ENCODE results near the gene SLC37A4. TPM values are rescaled to one million over a fixed set of nuclear protein-coding genes. Genes with fewer than 3 reads are reported as not detected.
A peak's percentile ranks its signal among the peaks of the same experiment; 100 is the strongest.
"Not testable (repeated sequence)": the region's sequence is repeated elsewhere in the genome, so short reads cannot be mapped to it uniquely, and the experiment has no call there.

Gene SLC37A4
- total RNA-seq, 5 donors from 2014 or later (not counting 1 experiment from before 2014, with no cell fraction given) = 8.9 to 18.0 (median 15.4) TPM

GRCh38 chr11:119047205-119047604, 16.5 kb upstream of the SLC37A4 start:
- Mint-ChIP-seq H3K27me3 (no peaks in the 10 kb centered on the region), H3K4me3 (no peak overlapping the region), H3K36me3 (peaks cover 61% of the 10 kb centered on the region), H3K9me3 (no peaks in the 10 kb centered on the region), H3K4me1 (peaks cover 0 to 5% (median 1%) of the 10 kb centered on the region in 3 donors), H3K27ac (no peak overlapping the region)
- Histone ChIP-seq H3K27me3 (replicated peaks in 1 of 2; ENCODE audit: control insufficient read depth in 2 of 2, extremely low read depth in 1 of 2, insufficient read depth in 2 of 2, low read length in 1 of 2) (no peaks in the 10 kb centered on the region), H3K9me3 (no peaks in the 10 kb centered on the region), H3K4me1 (ENCODE audit: control insufficient read depth in 1 of 2, extremely low read depth in 1 of 2, insufficient read depth in 2 of 2, low read length in 2 of 2) (peaks cover 0 to 9% of the 10 kb centered on the region in 2 experiments), H3K27ac (ENCODE audit: low read length) (no peak overlapping the region), H3K4me3 (ENCODE audit: control insufficient read depth in 1 of 2, extremely low read depth in 1 of 2, low read length in 1 of 2) (no peak overlapping the region), H3K36me3 (ENCODE audit: control insufficient read depth in 2 of 2, extremely low read depth in 1 of 2, insufficient read depth in 1 of 2, low read length in 1 of 2) (peaks cover 29 to 68% of the 10 kb centered on the region in 2 donors)
- 75% methylated on average over 5 of the region's 6 CpGs for WGBS (ENCODE audit: insufficient coverage)
- DNase-seq (no peak), ATAC-seq (replicated peaks in 1 of 4) (no peak)
- ChIA-PET CTCF (interaction anchor here in 1 of 2 donors (0.6 kb wide), 1 partner anchor 49 kb away, joined by 3 read pairs; no protein-coding TSS in a partner anchor), POLR2A (interaction anchor here (0.6 to 0.9 kb wide), 3 partner anchors 9 to 38 kb away, joined by 5 to 10 read pairs (median 6); partner anchors contain the start of gene HMBS (in 1 of the 2))

- ChIA-PET POLR2A (interaction anchor here in 1 of 2 donors (0.6 kb wide), 1 partner anchor 10 kb away, joined by 5 read pairs; no protein-coding TSS in a partner anchor), CTCF (interaction anchor here in 1 of 2 donors (0.6 kb wide), 1 partner anchor 333 kb away, joined by 3 read pairs; no protein-coding TSS in a partner anchor)
- Mint-ChIP-seq H3K36me3 (peaks cover 56% of the 10 kb centered on the region), H3K9me3 (no peaks in the 10 kb centered on the region), H3K27ac (no peak overlapping the region), H3K27me3 (no peaks in the 10 kb centered on the region), H3K4me1 (no peaks in the 10 kb centered on the region), H3K4me3 (no peak overlapping the region)
- ATAC-seq (replicated peaks in 1 of 4) (no peak), DNase-seq (no peak)
- no peak overlapping the region for H3K4me3 ChIP-seq (ENCODE audit: control insufficient read depth in 1 of 2, extremely low read depth in 1 of 2, low read length in 1 of 2)
- no peak overlapping the region for H3K27ac ChIP-seq (ENCODE audit: low read length)
- no peaks in the 10 kb centered on the region for H3K9me3 ChIP-seq
- H3K4me1 ChIP-seq (ENCODE audit: control insufficient read depth in 1 of 2, extremely low read depth in 1 of 2, insufficient read depth in 2 of 2, low read length in 2 of 2) = peaks cover 0 to 2% of the 10 kb centered on the region in 2 experiments
- WGBS (ENCODE audit: insufficient coverage) = 98% methylated on average over 6 of the region's 6 CpGs
- H3K27me3 ChIP-seq (replicated peaks in 1 of 2; ENCODE audit: control insufficient read depth in 2 of 2, extremely low read depth in 1 of 2, insufficient read depth in 2 of 2, low read length in 1 of 2) = no peaks in the 10 kb centered on the region
- H3K36me3 ChIP-seq (ENCODE audit: control insufficient read depth in 2 of 2, extremely low read depth in 1 of 2, insufficient read depth in 1 of 2, low read length in 1 of 2) = peaks cover 26 to 61% of the 10 kb centered on the region in 2 donors
Measured at GRCh38 chr11:119046489-119046888, 15.8 kb upstream of the SLC37A4 start.

- CTCF ChIA-PET = interaction anchor here (0.6 to 0.9 kb wide), 3 partner anchors 11 to 250 kb away, joined by 8 to 9 read pairs (median 8); no protein-coding TSS in a partner anchor
- WGBS (ENCODE audit: insufficient coverage) = 100% methylated on average over 1 of the region's 6 CpGs
- no peak overlapping the region for H3K27ac Mint-ChIP-seq
- Histone ChIP-seq H3K36me3 (ENCODE audit: control insufficient read depth in 2 of 2, extremely low read depth in 1 of 2, insufficient read depth in 1 of 2, low read length in 1 of 2) (peaks cover 23 to 45% of the 10 kb centered on the region in 2 donors), H3K4me1 (ENCODE audit: control insufficient read depth in 1 of 2, extremely low read depth in 1 of 2, insufficient read depth in 2 of 2, low read length in 2 of 2) (no peaks in the 10 kb centered on the region), H3K27ac (ENCODE audit: low read length) (no peak overlapping the region), H3K4me3 (ENCODE audit: control insufficient read depth in 1 of 2, extremely low read depth in 1 of 2, low read length in 1 of 2) (no peak overlapping the region), H3K9me3 (no peaks in the 10 kb centered on the region), H3K27me3 (replicated peaks in 1 of 2; ENCODE audit: control insufficient read depth in 2 of 2, extremely low read depth in 1 of 2, insufficient read depth in 2 of 2, low read length in 1 of 2) (no peaks in the 10 kb centered on the region)
- ATAC-seq (replicated peaks in 1 of 4) = peak in 1 of 4 experiments; percentile 32
- H3K9me3 Mint-ChIP-seq = no peaks in the 10 kb centered on the region
- no peak for DNase-seq
- POLR2A ChIA-PET = interaction anchor here in 1 of 2 donors (0.6 kb wide), 1 partner anchor 10 kb away, joined by 3 read pairs; no protein-coding TSS in a partner anchor
- peaks cover 44% of the 10 kb centered on the region for H3K36me3 Mint-ChIP-seq
- H3K4me3 Mint-ChIP-seq = no peak overlapping the region
- no peaks in the 10 kb centered on the region for H3K27me3 Mint-ChIP-seq
- no peaks in the 10 kb centered on the region for H3K4me1 Mint-ChIP-seq
Measured at GRCh38 chr11:119044708-119045107, 14.0 kb upstream of the SLC37A4 start.

GRCh38 chr11:119042927-119043326, 12.2 kb upstream of the SLC37A4 start:
- Mint-ChIP-seq H3K4me3 (no peak overlapping the region), H3K36me3 (peaks cover 27% of the 10 kb centered on the region), H3K27ac (no peak overlapping the region), H3K9me3 (no peaks in the 10 kb centered on the region), H3K27me3 (no peaks in the 10 kb centered on the region), H3K4me1 (no peaks in the 10 kb centered on the region)
- no peaks in the 10 kb centered on the region for H3K4me1 ChIP-seq (ENCODE audit: control insufficient read depth in 1 of 2, extremely low read depth in 1 of 2, insufficient read depth in 2 of 2, low read length in 2 of 2)
- WGBS (ENCODE audit: insufficient coverage) = 100% methylated on average over 4 of the region's 9 CpGs
- no peaks in the 10 kb centered on the region for H3K27me3 ChIP-seq (replicated peaks in 1 of 2; ENCODE audit: control insufficient read depth in 2 of 2, extremely low read depth in 1 of 2, insufficient read depth in 2 of 2, low read length in 1 of 2)
- ChIA-PET CTCF (no interaction called here), POLR2A (no interaction called here)
- DNase-seq (no peak), ATAC-seq (replicated peaks in 1 of 4) (no peak)
- H3K4me3 ChIP-seq (ENCODE audit: control insufficient read depth in 1 of 2, extremely low read depth in 1 of 2, low read length in 1 of 2) = no peak overlapping the region
- H3K9me3 ChIP-seq = no peaks in the 10 kb centered on the region
- peaks cover 12 to 28% of the 10 kb centered on the region in 2 donors for H3K36me3 ChIP-seq (ENCODE audit: control insufficient read depth in 2 of 2, extremely low read depth in 1 of 2, insufficient read depth in 1 of 2, low read length in 1 of 2)
- no peak overlapping the region for H3K27ac ChIP-seq (ENCODE audit: low read length)

GRCh38 chr11:119041821-119042514, 11.3 kb upstream of the SLC37A4 start:
- Mint-ChIP-seq H3K4me1 (no peaks in the 10 kb centered on the region), H3K9me3 (no peaks in the 10 kb centered on the region), H3K27ac (no peak overlapping the region), H3K36me3 (peaks cover 19% of the 10 kb centered on the region), H3K4me3 (no peak overlapping the region), H3K27me3 (no peaks in the 10 kb centered on the region)
- H3K27me3 ChIP-seq (replicated peaks in 1 of 2; ENCODE audit: control insufficient read depth in 2 of 2, extremely low read depth in 1 of 2, insufficient read depth in 2 of 2, low read length in 1 of 2) = no peaks in the 10 kb centered on the region
- H3K36me3 ChIP-seq (ENCODE audit: control insufficient read depth in 2 of 2, extremely low read depth in 1 of 2, insufficient read depth in 1 of 2, low read length in 1 of 2) = peaks cover 12 to 19% of the 10 kb centered on the region in 2 donors
- no peak overlapping the region for H3K4me3 ChIP-seq (ENCODE audit: control insufficient read depth in 1 of 2, extremely low read depth in 1 of 2, low read length in 1 of 2)
- POLR2A ChIA-PET = interaction anchor here in 1 of 2 donors (0.7 to 1.0 kb wide), 2 partner anchors 8 to 1045 kb away, joined by 9 read pairs; no protein-coding TSS in a partner anchor
- H3K27ac ChIP-seq (ENCODE audit: low read length) = no peak overlapping the region
- WGBS (ENCODE audit: insufficient coverage) = 86% methylated on average over 1 of the region's 4 CpGs
- CTCF ChIA-PET = interaction anchor here (0.5 to 1.0 kb wide), 3 partner anchors 10 to 760 kb away, joined by 3 to 4 read pairs (median 4); partner anchors contain the start of gene CBL (in 1 of the 2)
- H3K9me3 ChIP-seq = no peaks in the 10 kb centered on the region
- ATAC-seq (replicated peaks in 1 of 4) = no peak
- no peaks in the 10 kb centered on the region for H3K4me1 ChIP-seq (ENCODE audit: control insufficient read depth in 1 of 2, extremely low read depth in 1 of 2, insufficient read depth in 2 of 2, low read length in 2 of 2)
- no peak for DNase-seq

GRCh38 chr11:119039471-119039870, 8.8 kb upstream of the SLC37A4 start:
- H3K27me3 ChIP-seq (replicated peaks in 1 of 2; ENCODE audit: control insufficient read depth in 2 of 2, extremely low read depth in 1 of 2, insufficient read depth in 2 of 2, low read length in 1 of 2); H3K4me3 Mint-ChIP-seq; H3K27ac ChIP-seq (ENCODE audit: low read length); H3K4me1 Mint-ChIP-seq; H3K36me3 Mint-ChIP-seq; H3K4me1 ChIP-seq (ENCODE audit: control insufficient read depth in 1 of 2, extremely low read depth in 1 of 2, insufficient read depth in 2 of 2, low read length in 2 of 2); CTCF ChIA-PET; ATAC-seq (replicated peaks in 1 of 4); H3K9me3 Mint-ChIP-seq; H3K27me3 Mint-ChIP-seq; H3K36me3 ChIP-seq (ENCODE audit: control insufficient read depth in 2 of 2, extremely low read depth in 1 of 2, insufficient read depth in 1 of 2, low read length in 1 of 2); H3K27ac Mint-ChIP-seq; DNase-seq; POLR2A ChIA-PET; H3K4me3 ChIP-seq (ENCODE audit: control insufficient read depth in 1 of 2, extremely low read depth in 1 of 2, low read length in 1 of 2); H3K9me3 ChIP-seq: not testable (repeated sequence)
- 60% methylated on average over 1 of the region's 11 CpGs for WGBS (ENCODE audit: insufficient coverage)

Measured in T-cell (primary cell).